H7 (cell line): ENCODE results near the gene GPHN. TPM values are rescaled to one million over a fixed set of nuclear protein-coding genes. Genes with fewer than 3 reads are reported as not detected.
"Not testable (repeated sequence)": the region's sequence is repeated elsewhere in the genome, so short reads cannot be mapped to it uniquely, and the experiment has no call there.

Experiments used
- DNase-seq: peaks from one replicate; pipeline ENCODE4 v3.0.0; 2012
- H3K27me3 ChIP-seq: 2 replicates; pipeline ENCODE4 v1.6.0; 2011; ENCODE audit warnings: mild to moderate bottlenecking, low read length; ENCODE audit not compliant: control insufficient read depth, insufficient read depth
- H3K36me3 ChIP-seq: replicated peaks from 2 replicates; pipeline ENCODE4 v1.5.1; 2011; ENCODE audit warnings: low read length; ENCODE audit not compliant: control insufficient read depth, insufficient read depth
- H3K4me3 ChIP-seq: 2 replicates; pipeline ENCODE4 v1.5.1; 2011; ENCODE audit warnings: low read depth, mild to moderate bottlenecking, control low read depth, low read length, moderate library complexity; ENCODE audit not compliant: insufficient read depth
- total RNA-seq: library from RNA; depleted of rRNA; stranded (reverse); fragments of >200 nt; shearing (Covaris generic); gene quantifications from 2 replicates; pipeline ENCODE4 v1.2.3, GENCODE V29; 2014

GPHN gene
- total RNA-seq, 1 experiment from 2014 or later = 14.2 TPM

DNA sequence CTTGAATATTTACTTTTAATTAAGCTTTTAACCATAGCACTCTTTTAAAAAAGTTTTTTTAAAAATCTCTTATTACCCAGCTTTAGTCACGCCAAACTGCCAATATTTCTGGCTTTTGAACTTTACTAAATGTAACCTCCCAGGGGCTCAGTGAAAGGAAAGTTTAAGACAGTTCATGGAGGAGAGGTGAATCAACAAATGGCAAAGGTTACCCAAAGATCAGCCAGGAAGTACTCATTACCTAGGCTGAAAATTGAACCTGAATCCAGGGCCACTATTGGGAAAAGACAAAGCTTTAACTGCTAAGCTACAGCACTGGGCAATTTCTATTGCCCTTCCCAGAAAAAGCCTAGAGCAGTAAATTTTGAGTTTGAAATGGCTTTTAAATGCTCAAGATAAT is 282.2 kb downstream of the GPHN start:
- H3K4me3 ChIP-seq = no peak overlapping the region
- H3K36me3 ChIP-seq = no peaks in the 10 kb centered on the region
- DNase-seq = no peak
- H3K27me3 ChIP-seq = no peaks in the 10 kb centered on the region

DNA sequence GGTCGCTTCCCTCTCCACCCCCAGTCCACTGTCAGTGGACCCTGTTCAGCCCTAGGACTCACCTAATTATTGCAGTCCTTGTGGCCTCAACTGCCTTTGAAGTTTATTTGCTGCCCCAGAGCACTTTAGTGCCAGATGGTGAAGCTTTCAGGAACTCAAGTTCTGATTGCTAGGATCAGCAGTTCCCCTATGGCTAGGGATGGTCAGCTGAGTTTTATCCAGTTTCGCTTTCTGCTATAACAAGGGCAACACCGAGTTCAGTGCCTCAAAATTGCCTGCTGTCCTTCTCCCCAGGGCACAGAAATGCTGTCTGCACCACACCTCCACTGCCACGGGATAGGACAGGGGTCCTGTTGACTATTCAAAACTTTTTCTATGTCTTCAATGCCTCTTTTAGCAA is 295.0 kb downstream of the GPHN start:
- no peaks in the 10 kb centered on the region for H3K36me3 ChIP-seq
- DNase-seq = no peak
- H3K4me3 ChIP-seq = no peak overlapping the region
- no peaks in the 10 kb centered on the region for H3K27me3 ChIP-seq

DNA sequence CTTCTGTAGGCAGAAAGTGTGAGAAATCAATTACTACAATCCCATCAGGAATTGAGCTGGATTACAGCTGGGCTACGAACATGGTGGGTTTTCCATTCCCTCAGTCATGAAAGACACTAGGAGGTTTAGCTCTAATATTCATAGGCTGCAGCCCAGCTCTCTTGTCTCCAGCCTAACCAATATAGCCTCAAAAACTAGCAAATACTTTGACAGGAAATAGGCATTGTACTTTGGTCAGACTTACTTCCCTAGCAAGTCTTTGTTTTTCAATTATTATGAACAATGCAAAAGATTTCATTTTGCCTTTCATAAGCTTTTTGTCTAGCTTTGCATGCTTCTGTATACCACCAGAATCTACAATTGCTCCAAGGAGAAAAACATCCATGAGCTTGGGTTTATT is 296.2 kb downstream of the GPHN start:
- Histone ChIP-seq H3K4me3 (no peak overlapping the region), H3K36me3 (no peaks in the 10 kb centered on the region), H3K27me3 (no peaks in the 10 kb centered on the region)
- DNase-seq = no peak

- Histone ChIP-seq H3K4me3 (no peak overlapping the region), H3K27me3 (no peaks in the 10 kb centered on the region), H3K36me3 (no peaks in the 10 kb centered on the region)
- no peak for DNase-seq
Observed at GRCh38 chr14:66813636-66814035, 305.7 kb downstream of the GPHN start.

- Histone ChIP-seq H3K4me3 (no peak overlapping the region), H3K36me3 (no peaks in the 10 kb centered on the region), H3K27me3 (no peaks in the 10 kb centered on the region)
- DNase-seq = no peak
Observed at GRCh38 chr14:66815687-66816086, 307.7 kb downstream of the GPHN start.

- no peaks in the 10 kb centered on the region for H3K27me3 ChIP-seq
- no peaks in the 10 kb centered on the region for H3K36me3 ChIP-seq
- no peak for DNase-seq
- no peak overlapping the region for H3K4me3 ChIP-seq
Observed at GRCh38 chr14:66824251-66824650, 316.3 kb downstream of the GPHN start.

DNA sequence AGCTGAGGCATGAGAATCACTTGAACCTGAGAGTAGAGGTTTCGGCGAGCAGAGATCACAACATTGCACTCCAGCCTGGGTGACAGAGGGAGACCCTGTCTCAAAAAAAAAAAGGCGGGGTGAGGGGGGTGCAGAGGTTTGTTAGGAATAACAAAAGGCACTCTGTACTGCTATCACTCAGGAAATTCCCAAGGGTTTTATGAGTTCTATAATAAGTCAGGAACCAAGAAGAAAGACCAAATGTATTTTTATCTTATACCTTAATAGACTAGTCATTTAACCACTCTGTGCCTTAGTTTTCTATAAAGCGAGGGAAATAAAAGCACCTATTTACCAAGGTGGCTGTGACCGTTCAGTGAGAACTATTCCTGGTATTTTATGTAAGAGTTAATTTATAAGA is 319.2 kb downstream of the GPHN start:
- DNase-seq = no peak
- Histone ChIP-seq H3K27me3 (no peaks in the 10 kb centered on the region), H3K4me3 (no peak overlapping the region), H3K36me3 (no peaks in the 10 kb centered on the region)

DNA sequence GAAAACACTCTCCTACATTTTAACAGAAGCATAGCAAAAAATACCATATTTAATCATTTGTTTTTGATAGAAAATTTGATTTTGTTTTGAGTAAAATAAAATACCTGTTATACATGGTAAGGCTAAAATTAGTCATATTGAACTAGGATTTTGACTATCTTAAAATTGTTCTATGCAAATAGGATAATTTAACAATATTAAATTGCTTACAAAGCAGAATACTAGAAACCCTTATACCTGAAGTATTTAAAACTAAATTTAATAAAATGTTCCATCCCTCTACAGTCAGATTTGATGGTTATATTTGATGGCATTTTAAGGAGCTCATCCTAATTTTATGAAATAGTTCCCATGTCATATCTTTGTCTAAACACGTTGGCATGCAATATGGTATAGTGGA is 323.2 kb downstream of the GPHN start:
- no peaks in the 10 kb centered on the region for H3K27me3 ChIP-seq
- no peak for DNase-seq
- H3K36me3 ChIP-seq = no peaks in the 10 kb centered on the region
- no peak overlapping the region for H3K4me3 ChIP-seq

- H3K36me3 ChIP-seq = no peaks in the 10 kb centered on the region
- DNase-seq = no peak
- H3K4me3 ChIP-seq = no peak overlapping the region
- H3K27me3 ChIP-seq = no peaks in the 10 kb centered on the region
Observed at GRCh38 chr14:66833816-66834215, 325.9 kb downstream of the GPHN start.

- H3K4me3 ChIP-seq, H3K27me3 ChIP-seq, H3K36me3 ChIP-seq, DNase-seq: not testable (repeated sequence)
Observed at GRCh38 chr14:66837436-66837835, 329.5 kb downstream of the GPHN start.

DNA sequence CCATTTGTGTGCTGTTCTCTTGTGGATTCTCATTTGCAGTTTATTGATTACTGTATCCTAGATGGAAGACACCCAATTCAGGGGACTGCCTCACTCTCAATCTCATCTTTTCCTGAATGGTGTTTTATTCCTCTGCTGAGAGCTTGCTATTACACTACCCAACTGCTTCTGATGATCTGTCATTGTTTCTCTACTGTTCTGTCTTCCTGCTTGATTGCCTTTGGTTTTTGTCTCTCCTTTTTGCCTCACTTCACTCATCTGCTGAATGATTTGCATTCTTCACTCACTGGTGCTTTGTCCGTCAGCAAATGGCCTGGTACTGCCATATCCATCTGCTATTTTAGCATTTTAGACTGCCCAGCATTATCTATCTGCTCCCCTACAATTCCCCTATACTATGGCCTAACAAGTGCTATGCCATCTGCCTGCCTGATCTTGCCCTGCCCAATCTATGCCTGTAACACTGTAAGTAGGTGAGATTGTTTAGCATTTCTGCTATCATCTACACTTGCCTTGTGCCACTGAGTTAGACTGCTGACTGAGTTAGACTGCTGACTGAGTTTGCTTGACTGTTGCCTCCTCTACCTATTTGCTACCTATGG is 335.1 kb downstream of the GPHN start:
- H3K36me3 ChIP-seq = no peaks in the 10 kb centered on the region
- no peak for DNase-seq

GRCh38 chr14:66850258-66850888 is 342.4 kb downstream of the GPHN start:
- no peaks in the 10 kb centered on the region for H3K36me3 ChIP-seq
- H3K4me3 ChIP-seq = no peak overlapping the region
- H3K27me3 ChIP-seq = no peaks in the 10 kb centered on the region; the same call in 1 of the 2 replicates
- no peak for DNase-seq

More for the DNA sequence above, 335.1 kb downstream of the GPHN start:
- Histone ChIP-seq H3K4me3 (no peak overlapping the region), H3K27me3 (no peaks in the 10 kb centered on the region)

- Histone ChIP-seq H3K4me3 (no peak overlapping the region), H3K27me3 (no peaks in the 10 kb centered on the region; the same call in 1 of the 2 replicates), H3K36me3 (no peaks in the 10 kb centered on the region)
- no peak for DNase-seq
Observed at GRCh38 chr14:66853311-66853710, 345.4 kb downstream of the GPHN start.

DNA sequence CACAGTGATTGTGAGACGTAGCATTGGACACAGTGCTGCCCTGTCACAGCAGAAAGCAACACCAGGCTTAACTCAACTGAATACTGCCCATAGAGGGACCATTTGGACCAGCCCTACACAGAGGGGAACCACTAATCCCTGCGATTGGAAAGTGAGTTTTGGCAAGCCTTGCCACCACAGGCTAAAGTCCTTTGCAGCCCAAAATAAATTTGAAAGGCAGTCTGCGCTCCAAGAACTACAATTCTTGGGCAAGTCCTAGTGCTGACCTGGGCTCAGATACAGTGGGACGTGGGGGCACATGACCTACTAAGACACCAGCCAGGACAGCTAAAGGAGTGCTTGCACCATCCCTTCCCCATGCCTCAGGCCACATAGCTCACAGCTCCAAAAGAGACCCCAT is 349.9 kb downstream of the GPHN start:
- Histone ChIP-seq H3K27me3 (no peaks in the 10 kb centered on the region), H3K4me3 (no peak overlapping the region), H3K36me3 (no peaks in the 10 kb centered on the region)
- no peak for DNase-seq

- no peak for DNase-seq
- H3K36me3 ChIP-seq = no peaks in the 10 kb centered on the region
- no peak overlapping the region for H3K4me3 ChIP-seq
- H3K27me3 ChIP-seq = no peaks in the 10 kb centered on the region
Observed at GRCh38 chr14:66859063-66859671, 351.2 kb downstream of the GPHN start.
